Hematopoietic multipotent progenitor cell treated with erythropoietin and hydrocortisone succinate and interleukin-3 and kit ligand, for 4 days (in vitro differentiated cells): ENCODE results near the gene ERC1.

ENCODE experiments used
- DNase-seq: peaks from one replicate; pipeline ENCODE4 v3.0.0-alpha.2; 2015

Gene ERC1

DNA sequence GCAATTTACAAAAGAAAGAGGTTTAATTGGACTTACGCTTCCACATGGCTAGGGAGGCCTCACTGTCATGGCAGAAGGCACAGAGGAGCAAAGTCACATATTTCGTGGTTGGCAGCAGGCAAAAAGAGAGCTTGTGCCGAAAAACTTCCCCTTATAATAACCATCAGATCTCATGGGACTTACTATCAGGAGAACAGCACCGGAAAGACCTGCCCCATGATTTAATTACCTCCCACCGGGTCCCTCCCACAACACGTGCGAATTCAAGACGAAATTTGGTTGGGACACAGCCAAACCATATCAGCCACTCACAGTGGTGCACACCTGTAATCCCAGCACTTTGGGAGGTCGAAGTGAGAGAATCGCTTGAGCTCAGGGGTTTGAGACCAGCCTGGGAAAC, 534.8 kb downstream of the ERC1 start:
- no peak for DNase-seq

DNA sequence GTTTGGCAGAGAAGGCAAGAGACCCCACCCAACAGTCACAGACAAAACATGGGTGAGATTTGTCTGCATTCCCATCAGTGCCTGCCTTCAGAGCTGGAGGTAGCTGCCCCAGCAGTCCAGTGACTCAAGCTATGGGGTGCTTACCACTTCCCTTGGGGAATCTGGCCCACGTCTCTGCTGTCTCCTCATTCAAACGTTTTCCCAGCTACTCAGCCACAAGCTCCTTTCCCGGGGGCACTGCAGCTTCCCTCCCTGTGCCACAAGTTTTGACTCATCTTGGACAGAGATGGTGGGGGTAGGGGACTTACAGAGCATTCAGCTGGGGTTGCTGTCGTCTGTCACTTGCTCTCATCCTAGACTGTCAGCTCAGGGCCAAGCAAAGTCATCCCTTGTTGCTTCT, 536.8 kb downstream of the ERC1 start:
- no peak for DNase-seq

GRCh38 chr12:1528791-1529190, 537.8 kb downstream of the ERC1 start:
- DNase-seq = no peak

- no peak for DNase-seq
These were observed 538.3 kb downstream of the ERC1 start for GRCh38 chr12:1529228-1529861.

- peak; percentile 50 for DNase-seq
These were observed 539.0 kb downstream of the ERC1 start for GRCh38 chr12:1529862-1530591.

- no peak for DNase-seq
These were observed 539.6 kb downstream of the ERC1 start for GRCh38 chr12:1530592-1531152.

DNA sequence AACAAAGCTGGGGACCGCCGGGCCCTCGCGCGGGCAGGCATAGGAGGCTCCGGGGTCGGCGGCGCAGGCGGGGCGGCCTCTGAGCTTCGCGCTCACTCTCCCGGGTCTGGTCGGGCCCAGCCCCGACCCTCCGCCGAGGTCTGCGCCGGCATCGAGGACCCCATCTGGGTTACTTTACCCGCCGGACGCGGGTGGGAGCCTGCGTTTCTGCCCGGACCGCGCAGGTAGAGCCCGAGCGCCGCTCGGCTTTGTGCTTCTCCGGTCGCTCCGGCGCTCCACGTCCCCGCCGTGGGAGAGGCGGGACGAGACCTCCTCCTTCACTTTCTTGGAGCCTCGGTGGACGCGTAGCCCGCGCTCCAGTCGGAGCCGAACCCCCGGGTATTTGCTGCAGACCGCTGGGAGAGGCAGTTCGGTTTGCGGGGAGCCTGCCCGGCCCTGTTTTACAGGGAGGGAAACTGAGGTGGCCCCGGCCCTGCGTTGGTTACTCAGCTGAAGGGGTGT, 540.2 kb downstream of the ERC1 start:
- no peak for DNase-seq

DNA sequence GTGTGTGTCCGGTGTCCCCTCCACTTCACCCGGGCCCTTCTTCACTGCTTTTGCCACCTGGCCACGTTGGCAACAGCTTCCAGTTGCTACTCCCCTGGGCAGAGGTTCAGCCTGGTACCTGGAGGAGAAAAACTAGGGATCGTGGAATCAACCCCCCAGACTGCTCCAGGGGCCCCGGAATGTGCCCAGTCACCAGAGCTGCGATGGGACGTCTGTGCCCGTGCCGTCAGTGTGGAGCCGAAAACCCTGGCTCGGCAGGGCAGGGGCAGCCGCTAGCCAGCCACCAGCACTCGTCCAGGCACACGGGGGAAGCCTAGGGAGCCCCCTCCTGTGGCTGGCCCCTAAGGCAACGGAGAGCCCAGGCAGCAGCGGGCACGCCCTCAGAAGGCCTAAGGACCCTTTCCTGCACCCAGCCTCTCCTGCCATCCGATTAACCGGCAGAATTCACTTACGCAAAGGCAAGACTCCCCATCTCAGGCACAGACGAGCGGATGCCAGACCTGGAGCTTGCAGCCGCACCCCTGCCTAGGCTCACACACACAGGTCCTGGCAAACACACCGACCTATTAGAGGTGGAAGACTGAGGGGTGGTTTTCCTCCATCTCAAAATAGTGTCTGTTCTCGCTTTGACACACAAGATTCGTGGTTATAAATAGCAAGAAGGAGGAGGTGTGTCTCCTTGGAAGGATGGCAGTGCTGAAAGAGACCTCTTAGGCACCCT, 540.8 kb downstream of the ERC1 start:
- DNase-seq = no peak

DNA sequence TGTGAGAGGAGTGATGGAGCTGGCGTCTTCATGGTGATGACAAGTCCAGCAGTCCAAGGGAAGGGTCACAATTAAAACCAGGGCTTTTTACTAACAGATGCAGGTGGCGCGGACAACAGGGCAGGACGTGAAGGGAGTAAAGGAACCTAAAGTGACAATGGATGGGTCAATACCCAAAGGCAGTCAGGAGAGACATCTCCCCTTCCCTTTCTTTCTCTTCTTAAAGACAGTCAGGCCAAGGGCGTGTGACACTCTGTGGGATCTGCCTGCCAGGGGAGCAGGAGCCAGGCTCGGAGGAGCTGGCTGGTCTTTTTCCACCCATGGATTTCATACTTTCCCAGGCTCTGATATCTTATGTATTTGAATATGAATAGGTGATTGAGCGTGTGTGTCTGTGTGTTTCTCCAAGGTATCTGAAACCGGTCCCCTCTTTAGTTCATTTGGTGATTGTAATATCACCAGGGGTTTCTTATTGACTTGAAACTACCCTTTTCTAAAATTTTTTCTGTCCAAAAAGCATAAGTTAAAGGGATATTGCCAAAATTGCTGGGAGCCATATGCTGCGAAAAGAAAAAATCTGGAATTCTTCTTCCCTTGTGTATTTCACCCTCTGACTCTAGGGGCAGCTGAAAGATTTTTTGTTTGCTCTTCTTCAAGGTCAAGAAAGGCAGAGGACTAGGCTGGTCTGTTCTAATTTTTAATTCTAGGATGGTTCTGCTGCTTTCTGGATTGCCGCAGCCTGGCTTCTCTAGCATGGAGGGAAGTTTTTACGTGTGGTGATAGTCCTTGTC, 541.5 kb downstream of the ERC1 start:
- no peak for DNase-seq

GRCh38 chr12:1533205-1533601, 542.2 kb downstream of the ERC1 start:
- peak; percentile 83 for DNase-seq

DNA sequence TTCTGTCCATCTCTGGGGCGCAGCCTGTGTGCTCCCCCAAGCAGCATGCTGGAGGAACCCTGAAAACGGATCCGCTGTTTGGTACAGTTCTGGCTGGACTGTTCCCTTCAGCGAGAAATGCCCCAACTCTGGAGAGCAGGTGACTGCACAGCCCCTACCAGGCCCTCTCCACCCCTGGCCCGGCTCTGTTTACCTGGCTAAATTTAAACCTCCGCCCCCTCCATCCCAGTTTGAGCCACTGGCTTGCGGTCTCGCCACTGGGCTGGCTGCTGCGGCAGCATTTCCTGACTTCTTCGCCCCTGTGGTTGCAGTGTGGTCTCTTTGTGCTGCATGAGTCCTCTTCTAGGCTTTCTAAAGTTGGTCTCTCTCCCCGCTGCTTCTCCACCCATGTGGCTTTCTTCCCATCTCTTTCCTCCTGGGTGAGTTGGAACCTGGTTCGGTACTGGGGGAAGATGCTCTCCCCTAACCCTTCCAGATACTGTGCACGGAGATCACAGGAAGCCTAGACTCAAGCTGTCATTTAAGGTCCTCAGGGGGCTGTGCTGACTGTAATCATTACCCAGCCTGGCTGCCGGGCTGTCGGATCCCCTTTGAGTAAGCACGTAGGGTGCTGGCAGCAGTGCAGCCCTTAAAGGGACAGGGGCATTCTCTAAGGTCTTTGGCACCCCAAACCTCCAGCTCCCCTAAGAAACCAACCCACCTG, 542.7 kb downstream of the ERC1 start:
- DNase-seq = peak; percentile 74

DNA sequence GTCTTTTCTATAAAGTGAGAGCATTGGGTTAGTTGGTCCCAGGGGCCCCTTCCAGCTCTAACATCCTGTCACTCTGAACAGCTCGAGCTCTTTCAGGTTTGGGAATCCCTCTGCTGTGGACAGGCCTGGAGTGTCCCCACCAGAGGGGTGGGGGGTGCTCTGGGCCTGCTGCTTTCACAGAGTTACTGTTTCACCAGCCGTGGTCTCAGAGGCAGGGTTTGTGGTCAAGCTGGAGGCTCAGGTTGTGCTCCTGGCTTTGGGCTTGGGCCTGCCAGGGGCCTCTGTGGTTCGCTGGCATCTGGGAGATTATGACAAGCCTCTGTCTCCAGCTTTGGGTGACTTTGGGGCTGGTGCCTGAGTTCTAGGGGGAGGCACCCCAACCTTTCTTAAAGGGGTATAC, 543.7 kb downstream of the ERC1 start:
- DNase-seq = peak; percentile 64

GRCh38 chr12:1536817-1537216, 545.8 kb downstream of the ERC1 start:
- no peak for DNase-seq

DNA sequence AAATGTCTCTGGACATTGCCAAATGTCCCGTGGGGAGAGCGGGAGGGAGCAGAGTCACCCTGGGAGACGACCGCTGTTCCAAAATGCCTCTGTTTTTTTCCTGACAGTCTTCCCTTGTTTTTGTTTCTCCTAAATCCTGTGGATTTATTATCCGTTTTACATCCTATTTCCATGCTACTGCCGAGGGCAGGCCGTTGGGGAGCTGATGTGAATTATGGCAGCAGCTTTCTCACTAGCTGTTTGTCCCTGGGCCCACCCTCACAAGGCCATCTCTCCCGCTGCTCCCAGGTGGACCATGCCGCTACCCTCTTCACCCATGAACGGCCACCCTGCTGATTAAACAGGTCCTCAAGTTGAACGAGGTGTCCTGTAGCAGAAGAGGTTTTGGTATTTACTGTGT, 548.1 kb downstream of the ERC1 start:
- DNase-seq = no peak

- no peak for DNase-seq
These were observed 549.7 kb downstream of the ERC1 start for GRCh38 chr12:1540690-1541089.

- peak; percentile 23 for DNase-seq
These were observed 551.6 kb downstream of the ERC1 start for GRCh38 chr12:1542599-1542998.

GRCh38 chr12:1544996-1545700, 554.1 kb downstream of the ERC1 start:
- DNase-seq = peak; percentile 37
